Progenitor cell of endocrine pancreas (in vitro differentiated cells): ENCODE data around the gene CHMP3. TPM values are rescaled to one million over a fixed set of nuclear protein-coding genes. Genes with fewer than 3 reads are reported as not detected.
"Not testable (repeated sequence)": the region's sequence is repeated elsewhere in the genome, so short reads cannot be mapped to it uniquely, and the experiment has no call there.

ENCODE experiments used
- DNase-seq: peaks from one replicate; pipeline ENCODE4 v3.0.0; 2021; ENCODE audit warnings: low spot score; ENCODE audit not compliant: unreplicated experiment
- H3K27ac Mint-ChIP-seq: 2 replicates; pipeline ENCODE4 v1.8.0; 2021; ENCODE audit warnings: mild to moderate bottlenecking, moderate library complexity, mixed read lengths
- H3K27me3 Mint-ChIP-seq: 2 replicates; pipeline ENCODE4 v1.8.0; 2021; ENCODE audit warnings: mixed read lengths
- H3K36me3 Mint-ChIP-seq: 2 replicates; pipeline ENCODE4 v1.8.0; 2022; ENCODE audit warnings: mixed read lengths; ENCODE audit not compliant: insufficient read depth
- H3K4me1 Mint-ChIP-seq: 2 replicates; pipeline ENCODE4 v1.8.0; 2021; ENCODE audit warnings: low read depth, mixed read lengths
- H3K4me3 Mint-ChIP-seq: 2 replicates; pipeline ENCODE4 v1.8.0; 2021; ENCODE audit warnings: low read depth, mild to moderate bottlenecking, moderate library complexity, mixed read lengths
- H3K9me3 Mint-ChIP-seq: 2 replicates; pipeline ENCODE4 v1.8.0; 2021; ENCODE audit warnings: low read depth, mixed read lengths
- total RNA-seq: library from RNA; stranded (reverse); gene quantifications from 2 replicates; pipeline ENCODE4 v1.2.1, GENCODE V29; 2021
- TF ChIP-seq, protein P1 (sequence below): fragments of 200-600 bp; sonication (generic); IDR thresholded peaks from one replicate; pipeline ENCODE4 v1.5.0; 2021; ENCODE audit warnings: antibody characterized with exemption, mild to moderate bottlenecking; ENCODE audit not compliant: unreplicated experiment

The CHMP3 gene
- total RNA-seq, 1 donor from 2014 or later, result 94.1 TPM

DNA sequence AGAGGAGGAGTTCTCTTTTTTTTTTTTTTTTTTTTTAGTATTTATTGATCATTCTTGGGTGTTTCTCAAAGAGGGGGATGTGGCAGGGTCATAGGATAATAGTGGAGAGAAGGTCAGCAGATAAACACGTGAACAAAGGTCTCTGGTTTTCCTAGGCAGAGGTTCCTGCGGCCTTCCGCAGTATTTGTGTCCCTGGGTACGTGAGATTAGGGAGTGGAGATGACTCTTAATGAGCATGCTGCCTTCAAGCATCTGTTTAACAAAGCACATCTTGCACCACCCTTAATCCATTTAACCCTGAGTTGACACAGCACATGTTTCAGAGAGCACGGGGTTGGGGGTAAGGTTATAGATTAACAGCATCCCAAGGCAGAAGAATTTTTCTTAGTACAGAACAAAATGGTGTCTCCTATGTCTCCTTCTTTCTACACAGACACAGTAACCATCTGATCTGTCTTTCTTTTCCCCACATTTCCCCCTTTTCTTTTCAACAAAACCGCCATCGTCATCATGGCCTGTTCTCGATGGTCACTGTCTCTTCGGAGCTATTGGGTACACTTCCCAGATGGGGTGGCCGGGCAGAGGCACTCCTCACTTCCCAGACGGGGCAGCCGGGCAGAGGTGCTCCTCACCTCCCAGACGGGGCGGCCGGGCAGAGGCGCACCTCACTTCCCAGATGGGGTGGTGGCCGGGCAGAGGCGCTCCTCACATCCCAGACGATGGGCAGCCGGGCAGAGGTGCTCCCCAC is 14.9 kb downstream of the CHMP3 start:
- not testable (repeated sequence) for H3K4me3 Mint-ChIP-seq, H3K4me1 Mint-ChIP-seq, H3K27me3 Mint-ChIP-seq, DNase-seq
- Mint-ChIP-seq H3K9me3 (peaks cover 41% of the 10 kb centered on the region), H3K36me3 (peaks cover 65% of the 10 kb centered on the region), H3K27ac (peak overlapping the region; percentile 71)

DNA sequence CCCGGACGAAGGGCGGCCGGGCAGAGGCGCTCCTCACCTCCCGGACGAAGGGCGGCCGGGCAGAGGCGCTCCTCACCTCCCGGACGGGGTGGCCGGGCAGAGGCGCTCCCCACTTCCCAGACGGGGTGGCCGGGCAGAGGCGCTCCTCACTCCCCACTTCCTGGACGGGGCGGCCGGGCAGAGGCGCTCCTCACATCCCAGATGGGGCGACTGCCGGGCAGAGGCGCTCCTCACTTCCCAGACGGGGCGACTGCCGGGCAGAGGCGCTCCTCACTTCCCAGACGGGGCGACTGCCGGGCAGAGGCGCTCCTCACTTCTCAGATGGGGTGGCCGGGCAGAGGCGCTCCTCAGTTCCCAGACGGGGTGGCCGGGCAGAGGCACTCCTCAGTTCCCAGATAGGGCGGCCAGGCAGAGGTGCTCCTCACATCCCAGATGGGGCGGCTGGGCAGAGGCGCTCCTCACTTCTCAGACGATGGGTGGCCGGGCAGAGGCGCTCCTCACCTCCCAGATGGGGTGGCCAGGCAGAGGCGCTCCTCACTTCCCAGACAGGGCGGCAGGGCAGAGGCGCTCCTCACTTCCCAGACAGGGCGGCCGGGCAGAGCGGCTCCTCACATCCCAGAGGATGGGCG is 17.8 kb downstream of the CHMP3 start:
- DNase-seq, result not testable (repeated sequence)
- H3K36me3 Mint-ChIP-seq, result peaks cover 64% of the 10 kb centered on the region

DNA sequence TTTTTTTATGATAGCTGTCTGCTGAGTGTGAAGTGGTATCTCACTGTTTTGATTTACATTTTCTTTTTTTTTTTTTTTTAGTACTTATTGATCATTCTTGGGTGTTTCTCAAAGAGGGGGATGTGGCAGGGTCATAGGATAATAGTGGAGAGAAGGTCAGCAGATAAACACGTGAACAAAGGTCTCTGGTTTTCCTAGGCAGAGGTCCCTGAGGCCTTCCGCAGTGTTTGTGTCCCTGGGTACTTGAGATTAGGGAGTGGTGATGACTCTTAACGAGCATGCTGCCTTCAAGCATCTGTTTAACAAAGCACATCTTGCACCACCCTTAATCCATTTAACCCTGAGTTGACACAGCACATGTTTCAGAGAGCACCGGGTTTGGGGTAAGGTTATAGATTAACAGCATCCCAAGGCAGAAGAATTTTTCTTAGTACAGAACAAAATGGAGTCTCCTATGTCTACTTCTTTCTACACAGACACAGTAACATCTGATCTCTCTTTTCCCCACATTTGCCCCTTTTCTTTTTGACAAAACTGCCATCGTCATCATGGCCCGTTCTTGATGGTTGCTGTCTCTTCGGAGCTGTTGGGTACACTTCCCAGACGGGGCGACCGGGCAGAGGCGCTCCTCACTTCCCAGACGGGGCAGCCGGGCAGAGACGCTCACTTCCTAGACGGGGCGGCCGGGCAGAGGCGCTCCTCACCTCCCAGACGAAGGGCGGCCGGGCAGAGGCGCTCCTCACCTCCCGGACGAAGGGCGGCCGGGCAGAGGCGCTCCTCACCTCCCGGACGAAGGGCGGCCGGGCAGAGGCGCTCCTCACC is 18.8 kb downstream of the CHMP3 start:
- not testable (repeated sequence) for H3K4me3 Mint-ChIP-seq, DNase-seq, H3K27me3 Mint-ChIP-seq, H3K4me1 Mint-ChIP-seq
- peaks cover 67% of the 10 kb centered on the region for H3K36me3 Mint-ChIP-seq
- peak overlapping the region; percentile 28 for H3K27ac Mint-ChIP-seq
- peaks cover 36% of the 10 kb centered on the region for H3K9me3 Mint-ChIP-seq

More for the DNA sequence above, 17.8 kb downstream of the CHMP3 start:
- H3K27ac Mint-ChIP-seq, H3K27me3 Mint-ChIP-seq, H3K4me1 Mint-ChIP-seq, H3K4me3 Mint-ChIP-seq: not testable (repeated sequence)
- H3K9me3 Mint-ChIP-seq, result peaks cover 36% of the 10 kb centered on the region

DNA sequence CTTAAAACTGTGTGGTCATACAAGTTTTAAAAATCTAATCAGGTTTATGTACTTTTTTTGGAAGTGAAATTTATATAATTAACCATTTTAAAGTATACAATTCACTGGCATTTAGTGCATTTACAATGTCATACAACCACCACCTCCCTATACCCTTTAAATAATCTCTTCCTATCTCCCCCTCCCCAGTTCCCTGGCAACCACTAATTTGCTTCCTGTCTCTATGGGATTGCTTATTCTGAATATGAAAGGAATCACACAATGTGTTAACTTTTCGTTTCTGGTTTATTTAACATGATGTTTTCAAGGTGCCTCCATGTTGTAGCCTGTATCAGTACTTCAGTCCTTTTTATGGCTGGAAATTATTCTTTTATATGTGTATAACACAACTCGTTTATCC is 19.4 kb downstream of the CHMP3 start:
- DNase-seq, result no peak
- Mint-ChIP-seq H3K4me1 (no peaks in the 10 kb centered on the region), H3K36me3 (peaks cover 71% of the 10 kb centered on the region), H3K27ac (peak overlapping the region; percentile 28), H3K9me3 (peaks cover 39% of the 10 kb centered on the region), H3K27me3 (no peaks in the 10 kb centered on the region), H3K4me3 (no peak overlapping the region)
- TF ChIP-seq, protein P1, sequence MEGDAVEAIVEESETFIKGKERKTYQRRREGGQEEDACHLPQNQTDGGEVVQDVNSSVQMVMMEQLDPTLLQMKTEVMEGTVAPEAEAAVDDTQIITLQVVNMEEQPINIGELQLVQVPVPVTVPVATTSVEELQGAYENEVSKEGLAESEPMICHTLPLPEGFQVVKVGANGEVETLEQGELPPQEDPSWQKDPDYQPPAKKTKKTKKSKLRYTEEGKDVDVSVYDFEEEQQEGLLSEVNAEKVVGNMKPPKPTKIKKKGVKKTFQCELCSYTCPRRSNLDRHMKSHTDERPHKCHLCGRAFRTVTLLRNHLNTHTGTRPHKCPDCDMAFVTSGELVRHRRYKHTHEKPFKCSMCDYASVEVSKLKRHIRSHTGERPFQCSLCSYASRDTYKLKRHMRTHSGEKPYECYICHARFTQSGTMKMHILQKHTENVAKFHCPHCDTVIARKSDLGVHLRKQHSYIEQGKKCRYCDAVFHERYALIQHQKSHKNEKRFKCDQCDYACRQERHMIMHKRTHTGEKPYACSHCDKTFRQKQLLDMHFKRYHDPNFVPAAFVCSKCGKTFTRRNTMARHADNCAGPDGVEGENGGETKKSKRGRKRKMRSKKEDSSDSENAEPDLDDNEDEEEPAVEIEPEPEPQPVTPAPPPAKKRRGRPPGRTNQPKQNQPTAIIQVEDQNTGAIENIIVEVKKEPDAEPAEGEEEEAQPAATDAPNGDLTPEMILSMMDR, result no peak

DNA sequence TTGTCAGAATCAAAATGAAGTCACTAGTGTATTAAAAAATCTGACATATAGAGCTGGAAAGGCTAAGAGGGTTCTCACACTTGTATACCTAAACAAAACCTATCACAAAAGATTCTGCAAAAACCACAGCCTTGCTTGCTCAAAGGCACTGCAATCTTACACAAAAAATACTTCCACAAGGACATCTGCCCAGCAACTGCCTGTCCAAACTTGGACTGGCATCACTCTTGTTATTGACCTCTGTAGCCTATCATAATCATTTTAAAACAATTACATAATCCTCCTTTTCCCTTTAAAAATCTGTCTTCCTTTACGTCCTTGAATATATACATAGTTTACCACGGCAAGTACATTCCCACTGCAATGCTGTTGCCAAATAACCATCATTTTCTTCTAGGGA is 19.9 kb downstream of the CHMP3 start:
- Mint-ChIP-seq H3K4me3 (no peak overlapping the region), H3K4me1 (no peaks in the 10 kb centered on the region), H3K27me3 (no peaks in the 10 kb centered on the region), H3K36me3 (peaks cover 71% of the 10 kb centered on the region), H3K27ac (no peak overlapping the region), H3K9me3 (peaks cover 40% of the 10 kb centered on the region)
- DNase-seq, result no peak
- TF ChIP-seq, protein P1, result no peak

DNA sequence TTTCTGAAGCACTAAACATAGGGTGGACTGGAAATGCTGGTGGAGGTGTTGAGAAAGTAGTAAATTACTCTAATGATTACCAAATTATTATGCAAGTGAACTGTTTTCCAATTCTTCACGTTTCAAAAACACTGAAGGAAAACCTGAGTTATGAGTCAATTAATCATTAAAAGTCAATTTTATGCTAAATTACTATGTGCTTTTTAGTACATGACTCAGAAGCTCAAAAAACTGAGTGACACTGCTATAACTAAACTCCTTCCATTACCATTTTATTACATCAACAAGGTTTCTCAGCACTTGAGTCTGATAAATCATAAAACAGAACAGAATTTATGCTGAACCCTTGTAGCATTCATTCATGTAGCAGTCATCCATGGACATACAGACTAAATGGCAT is 20.4 kb downstream of the CHMP3 start:
- Mint-ChIP-seq H3K4me1 (no peaks in the 10 kb centered on the region), H3K36me3 (peaks cover 70% of the 10 kb centered on the region)

More for the DNA sequence above, 20.4 kb downstream of the CHMP3 start:
- Mint-ChIP-seq H3K27ac (no peak overlapping the region), H3K4me3 (no peak overlapping the region), H3K27me3 (no peaks in the 10 kb centered on the region), H3K9me3 (peaks cover 41% of the 10 kb centered on the region)
- TF ChIP-seq, protein P1, result no peak
- DNase-seq, result no peak
